HG03460 (cell line): ENCODE measurements around the gene ZC3H7A.

Experiments used
- ATAC-seq: cut with Tn5 transposase; IDR thresholded peaks from one replicate; pipeline ENCODE4 v1.9.1; 2021; ENCODE audit not compliant: unreplicated experiment

Gene ZC3H7A

GRCh38 chr16:11780991-11781680 lies 15.9 kb downstream of the ZC3H7A start:
- ATAC-seq, result no peak

- ATAC-seq, result no peak
Observed at GRCh38 chr16:11779074-11779473, 18.0 kb downstream of the ZC3H7A start.

DNA sequence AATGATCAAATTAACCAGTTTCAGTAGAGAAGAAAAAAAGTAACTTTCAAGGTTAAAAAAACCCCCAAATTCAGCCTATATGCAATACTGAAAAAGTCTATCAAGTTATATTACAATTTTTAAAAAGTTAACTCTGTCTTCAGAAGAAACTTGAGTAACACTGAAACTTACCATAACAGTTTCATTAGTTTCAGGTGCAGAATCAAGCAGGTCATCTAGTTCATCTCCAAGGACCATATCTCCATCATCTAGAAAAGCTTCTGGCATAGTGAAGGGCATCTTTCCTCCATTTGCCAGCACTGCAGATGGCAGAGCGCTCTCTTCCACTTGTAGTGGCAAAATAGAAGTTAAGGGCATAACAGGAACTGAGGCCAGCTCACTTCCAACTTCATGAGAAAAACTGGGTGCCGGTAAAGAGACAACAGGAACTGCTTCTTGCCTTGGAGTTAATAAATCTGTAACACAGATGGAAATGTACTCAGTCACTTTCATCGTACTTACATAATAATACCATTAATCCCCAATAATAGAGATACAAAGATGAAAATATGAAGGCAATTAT lies 22.9 kb downstream of the ZC3H7A start:
- no peak for ATAC-seq

DNA sequence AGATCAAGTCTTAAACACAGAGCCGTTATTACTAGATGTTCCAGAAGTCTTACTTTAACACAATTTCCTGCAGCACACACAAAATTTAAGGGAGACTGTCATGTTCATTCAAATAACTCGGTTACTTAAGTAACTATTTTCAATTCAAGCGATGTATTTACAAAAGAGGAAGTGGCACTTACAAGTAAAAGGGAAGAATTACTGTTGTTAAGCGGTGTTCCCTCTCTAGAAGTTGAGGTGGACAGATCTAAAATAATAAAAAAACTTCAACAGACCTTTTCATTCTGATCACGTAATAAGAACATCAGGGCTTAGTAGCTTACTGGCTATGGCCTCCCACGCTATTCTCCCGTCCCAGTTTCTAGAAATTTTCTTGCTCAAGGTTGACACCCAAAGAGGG lies 28.2 kb downstream of the ZC3H7A start:
- peak; percentile 69 for ATAC-seq

- no peak for ATAC-seq
Observed at GRCh38 chr16:11762431-11762830, 34.6 kb downstream of the ZC3H7A start.

DNA sequence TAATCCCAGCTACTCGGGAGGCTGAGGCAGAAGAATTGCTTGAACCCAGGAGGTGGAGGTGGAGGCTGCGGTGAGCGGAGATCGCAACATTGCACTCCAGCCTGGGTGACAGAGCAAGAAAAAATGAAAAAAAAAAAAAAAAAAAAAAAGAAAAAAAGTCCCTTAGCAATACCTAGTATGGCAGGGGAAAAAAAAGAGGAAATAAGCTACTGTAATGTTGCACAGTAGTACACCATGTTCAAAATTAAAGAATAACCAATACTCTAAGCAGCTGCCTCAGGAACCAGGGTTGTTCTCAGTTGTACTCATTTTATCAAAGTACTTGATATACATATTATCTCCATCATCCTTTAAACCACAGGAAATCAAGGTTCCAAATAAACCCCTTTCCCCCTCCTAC lies 37.1 kb downstream of the ZC3H7A start:
- no peak for ATAC-seq

DNA sequence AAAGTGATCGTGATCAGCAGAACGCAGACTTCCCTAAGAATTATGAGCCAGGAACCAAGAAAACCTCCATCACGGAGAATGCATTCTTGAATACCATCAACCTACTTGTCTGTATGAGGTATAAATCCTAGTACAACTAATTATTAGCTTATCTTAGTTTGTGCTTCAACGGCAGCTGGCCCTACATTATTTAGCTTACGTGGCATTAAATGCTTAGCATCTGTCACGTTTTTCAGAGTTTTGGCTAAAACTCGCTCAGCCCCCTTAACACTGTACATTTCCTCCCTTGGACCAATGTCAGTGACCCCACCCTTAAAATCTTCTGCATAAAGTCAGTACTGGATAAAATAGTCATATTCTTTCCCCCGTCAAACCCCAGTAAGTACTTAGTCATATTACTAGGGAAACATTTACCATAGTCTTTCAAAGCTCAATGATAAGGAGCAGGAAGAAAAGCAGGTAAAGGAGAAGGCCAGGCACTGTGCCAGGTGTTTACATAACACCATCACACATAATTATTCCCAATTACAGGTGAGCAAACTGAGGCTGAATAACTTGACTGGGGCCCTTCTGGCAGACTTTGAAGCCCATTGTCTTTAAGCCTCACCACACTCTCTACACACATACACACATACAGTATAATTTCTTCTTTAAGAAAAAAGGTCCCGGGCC lies 37.8 kb downstream of the ZC3H7A start:
- ATAC-seq, result no peak

- no peak for ATAC-seq
Observed at GRCh38 chr16:11757671-11758545, 39.1 kb downstream of the ZC3H7A start.

GRCh38 chr16:11756248-11756647 lies 40.8 kb downstream of the ZC3H7A start:
- ATAC-seq, result no peak

DNA sequence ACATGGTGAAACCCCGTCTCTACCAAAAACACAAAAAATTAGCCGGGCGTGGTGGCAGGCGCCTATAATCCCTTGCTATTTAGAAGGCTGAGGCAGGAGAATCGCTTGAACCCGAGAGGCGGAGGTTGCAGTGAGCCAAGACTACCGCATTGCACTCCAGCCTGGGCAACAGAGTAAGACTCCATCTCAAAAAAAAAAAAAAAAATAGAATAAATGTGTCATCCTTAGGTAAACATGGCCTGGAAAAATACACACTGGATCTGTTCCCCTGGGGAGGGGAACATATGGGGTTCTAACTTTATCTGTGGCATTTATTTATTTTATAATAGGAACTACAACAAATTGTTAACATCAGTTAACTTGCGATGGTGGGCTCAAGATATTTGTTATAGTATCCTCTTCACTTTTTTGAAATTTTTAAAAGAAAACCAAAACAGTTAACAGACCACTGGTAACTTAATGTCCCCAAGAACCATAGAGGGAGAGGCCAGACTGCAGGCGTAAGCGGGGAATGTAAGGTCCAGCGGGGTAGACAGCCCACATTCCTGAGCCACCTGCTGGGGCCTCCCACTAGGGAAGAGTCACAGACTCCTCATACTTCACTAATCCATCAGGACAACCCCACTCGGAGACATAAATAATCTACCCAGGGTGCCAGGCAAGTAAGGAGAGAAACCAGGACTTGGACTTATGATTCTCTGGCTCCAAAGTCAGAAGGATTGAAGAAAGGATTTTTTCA lies 41.9 kb downstream of the ZC3H7A start:
- ATAC-seq, result no peak

GRCh38 chr16:11752856-11753255 lies 44.2 kb downstream of the ZC3H7A start:
- no peak for ATAC-seq

GRCh38 chr16:11750056-11750455 lies 47.0 kb downstream of the ZC3H7A start:
- no peak for ATAC-seq

GRCh38 chr16:11748404-11749254 lies 48.4 kb downstream of the ZC3H7A start:
- ATAC-seq, result no peak

DNA sequence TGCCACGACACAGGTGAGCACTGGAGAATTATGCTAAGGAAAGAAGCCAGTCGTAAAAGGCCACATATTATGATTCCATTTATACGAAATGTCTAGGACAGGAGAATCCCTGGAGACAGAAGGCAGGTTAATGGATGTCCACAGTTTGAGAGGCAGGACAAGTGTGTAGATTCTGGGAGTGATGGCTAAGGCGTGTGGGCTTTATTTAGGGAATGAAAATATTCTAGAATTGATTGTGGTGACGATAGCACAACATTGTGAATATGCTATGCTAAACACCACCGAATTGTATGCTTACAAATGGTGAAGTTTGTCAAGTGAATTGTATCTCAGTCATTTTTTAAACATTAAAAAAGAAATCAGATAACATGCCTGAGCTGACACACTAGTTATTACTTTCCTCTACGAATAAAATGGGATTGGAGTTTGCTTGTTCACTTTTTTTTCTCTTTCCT lies 49.1 kb downstream of the ZC3H7A start:
- ATAC-seq, result no peak

- ATAC-seq, result no peak
Observed at GRCh38 chr16:11744075-11744470, 53.0 kb downstream of the ZC3H7A start.

DNA sequence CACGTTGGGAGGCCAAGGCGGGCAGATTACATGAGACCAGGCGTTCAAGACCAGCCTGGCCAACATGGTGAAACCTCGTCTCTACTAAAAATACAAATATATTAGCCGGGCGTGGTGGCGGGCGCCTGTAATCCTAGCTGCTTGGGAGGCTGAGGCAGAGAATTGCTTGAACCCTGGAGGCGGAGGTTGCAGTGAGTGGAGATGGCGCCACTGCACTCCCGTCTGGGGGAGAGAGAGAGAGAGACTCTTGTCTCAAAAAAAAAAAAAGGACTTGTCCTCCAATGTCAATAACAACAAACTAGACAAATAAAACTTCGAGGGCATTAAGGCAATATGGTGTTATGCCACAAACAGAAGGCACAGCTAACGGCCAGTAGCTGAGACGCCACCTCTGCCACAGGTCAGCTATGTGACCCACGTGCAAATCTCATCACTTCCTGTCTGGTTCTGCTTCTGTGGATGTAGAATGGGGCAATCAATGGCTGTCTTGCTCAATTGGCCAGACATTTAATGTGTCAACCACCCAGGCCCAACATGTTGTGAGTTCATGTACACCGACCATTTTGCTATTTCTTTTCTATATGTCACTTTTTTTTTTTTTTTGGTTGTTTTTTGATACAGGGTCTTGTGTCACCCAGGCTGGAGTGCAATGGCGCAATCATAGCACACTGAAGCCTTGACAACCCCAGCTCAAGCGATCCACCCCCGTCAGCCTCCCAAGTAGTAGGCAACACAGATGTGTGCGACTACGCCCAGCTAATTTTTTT lies 53.6 kb downstream of the ZC3H7A start:
- no peak for ATAC-seq

- ATAC-seq, result peak; percentile 84
Observed at GRCh38 chr16:11742536-11743307, 54.3 kb downstream of the ZC3H7A start, which contains the start of gene TXNDC11. Gene TXNDC11 (minus strand): TSS chr16:11742857. CDS start chr16:11742730, 127 bp downstream.

DNA sequence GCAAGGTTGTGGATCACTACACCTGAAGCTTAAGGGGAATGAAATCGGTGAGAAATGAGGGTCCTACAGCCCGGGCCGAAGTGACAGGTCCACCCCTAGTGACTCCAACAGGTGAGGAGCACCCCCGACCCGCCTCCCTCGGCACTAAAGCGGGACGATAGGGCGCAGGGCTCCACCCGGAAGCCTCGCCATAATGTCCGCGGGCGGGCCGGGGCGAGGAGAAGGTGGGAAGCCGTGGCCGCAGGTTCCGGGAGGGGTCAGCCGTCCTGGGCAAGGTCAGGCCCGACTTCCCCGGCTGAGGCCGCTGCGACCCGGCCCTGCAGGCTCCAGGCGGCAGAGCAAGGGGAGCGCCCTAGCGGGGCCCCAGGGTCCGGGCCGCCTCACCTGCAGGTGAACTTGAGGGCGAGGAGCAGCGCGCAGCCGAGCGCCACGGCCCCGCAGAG lies 54.9 kb downstream of the ZC3H7A start:
- ATAC-seq, result peak; percentile 18
